ENCODE measurements around the gene PCMT1.

Gene PCMT1

GRCh38 chr6:149859368-149859767 lies 109.8 kb downstream of the PCMT1 start:
- Histone ChIP-seq H3K4me1 (peaks cover 0 to 38% (median 10%) of the 10 kb centered on the region in 4 donors), H3K4me3 (no peak overlapping the region), H3K9me3 (no peaks in the 10 kb centered on the region), H3K36me3 (no peaks in the 10 kb centered on the region), H3K27me3 (no peaks in the 10 kb centered on the region), H3K27ac (no peak overlapping the region)
- TF ChIP-seq, protein P1, sequence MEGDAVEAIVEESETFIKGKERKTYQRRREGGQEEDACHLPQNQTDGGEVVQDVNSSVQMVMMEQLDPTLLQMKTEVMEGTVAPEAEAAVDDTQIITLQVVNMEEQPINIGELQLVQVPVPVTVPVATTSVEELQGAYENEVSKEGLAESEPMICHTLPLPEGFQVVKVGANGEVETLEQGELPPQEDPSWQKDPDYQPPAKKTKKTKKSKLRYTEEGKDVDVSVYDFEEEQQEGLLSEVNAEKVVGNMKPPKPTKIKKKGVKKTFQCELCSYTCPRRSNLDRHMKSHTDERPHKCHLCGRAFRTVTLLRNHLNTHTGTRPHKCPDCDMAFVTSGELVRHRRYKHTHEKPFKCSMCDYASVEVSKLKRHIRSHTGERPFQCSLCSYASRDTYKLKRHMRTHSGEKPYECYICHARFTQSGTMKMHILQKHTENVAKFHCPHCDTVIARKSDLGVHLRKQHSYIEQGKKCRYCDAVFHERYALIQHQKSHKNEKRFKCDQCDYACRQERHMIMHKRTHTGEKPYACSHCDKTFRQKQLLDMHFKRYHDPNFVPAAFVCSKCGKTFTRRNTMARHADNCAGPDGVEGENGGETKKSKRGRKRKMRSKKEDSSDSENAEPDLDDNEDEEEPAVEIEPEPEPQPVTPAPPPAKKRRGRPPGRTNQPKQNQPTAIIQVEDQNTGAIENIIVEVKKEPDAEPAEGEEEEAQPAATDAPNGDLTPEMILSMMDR (IDR thresholded peaks at IDR 0.05) = no peak
- intact Hi-C loops (cut with DNase I; ENCODE audit: low total_unique reads) = no loop called here
- no peak for DNase-seq

GRCh38 chr6:149859938-149860337 lies 110.4 kb downstream of the PCMT1 start:
- peaks cover 0 to 37% (median 10%) of the 10 kb centered on the region in 4 donors for H3K4me1 ChIP-seq
- no peaks in the 10 kb centered on the region for H3K9me3 ChIP-seq
- TF ChIP-seq, protein P1 (IDR thresholded peaks at IDR 0.05) = no peak
- H3K27ac ChIP-seq = no peak overlapping the region
- intact Hi-C loops (cut with DNase I; ENCODE audit: low total_unique reads) = no loop called here
- no peak overlapping the region for H3K4me3 ChIP-seq
- H3K27me3 ChIP-seq = no peaks in the 10 kb centered on the region
- no peak for DNase-seq
- H3K36me3 ChIP-seq = no peaks in the 10 kb centered on the region

- no peaks in the 10 kb centered on the region for H3K9me3 ChIP-seq
- H3K27ac ChIP-seq = no peak overlapping the region
- intact Hi-C loops (cut with DNase I; ENCODE audit: low total_unique reads) = no loop called here
- no peak overlapping the region for H3K4me3 ChIP-seq
- no peak for DNase-seq
- TF ChIP-seq, protein P1 (IDR thresholded peaks at IDR 0.05) = no peak
- H3K36me3 ChIP-seq = no peaks in the 10 kb centered on the region
- H3K4me1 ChIP-seq = peaks cover 0 to 34% (median 10%) of the 10 kb centered on the region in 4 donors
- H3K27me3 ChIP-seq = no peaks in the 10 kb centered on the region
Observed at GRCh38 chr6:149860513-149860833, 110.9 kb downstream of the PCMT1 start.

Measured in tibial artery (tissue), 4 donors.